HG02943 (cell line): ENCODE data around the gene ERLEC1.
"Not testable (repeated sequence)": the region's sequence is repeated elsewhere in the genome, so short reads cannot be mapped to it uniquely, and the experiment has no call there.

Source experiments
- ATAC-seq: cut with Tn5 transposase; IDR thresholded peaks from one replicate; pipeline ENCODE4 v1.9.1; 2021; ENCODE audit warnings: mild to moderate bottlenecking, low read depth, moderate library complexity; ENCODE audit not compliant: unreplicated experiment

Gene ERLEC1

GRCh38 chr2:53780056-53780455, 6.8 kb upstream of the ERLEC1 start:
- no peak for ATAC-seq

GRCh38 chr2:53782676-53783075, 4.2 kb upstream of the ERLEC1 start:
- ATAC-seq = no peak

DNA sequence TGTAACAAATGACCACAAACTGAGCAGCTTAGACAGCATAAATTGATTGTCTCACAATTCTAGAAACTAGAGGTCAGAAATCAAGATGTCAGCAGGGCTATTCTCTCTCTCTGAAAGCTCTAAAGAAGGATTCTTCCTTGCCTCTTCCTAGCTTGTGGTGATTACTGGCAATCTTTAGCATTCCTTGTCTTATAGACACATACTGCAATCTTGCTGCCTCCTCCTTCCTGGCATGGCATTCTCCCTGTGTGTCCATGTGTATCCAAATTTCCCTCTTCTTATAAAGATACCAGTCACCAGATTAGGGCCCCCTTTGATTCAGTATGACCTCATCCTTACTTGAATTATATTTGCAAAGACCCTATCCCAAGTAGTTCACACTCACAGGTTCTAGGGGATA, 2.4 kb upstream of the ERLEC1 start:
- ATAC-seq = no peak

DNA sequence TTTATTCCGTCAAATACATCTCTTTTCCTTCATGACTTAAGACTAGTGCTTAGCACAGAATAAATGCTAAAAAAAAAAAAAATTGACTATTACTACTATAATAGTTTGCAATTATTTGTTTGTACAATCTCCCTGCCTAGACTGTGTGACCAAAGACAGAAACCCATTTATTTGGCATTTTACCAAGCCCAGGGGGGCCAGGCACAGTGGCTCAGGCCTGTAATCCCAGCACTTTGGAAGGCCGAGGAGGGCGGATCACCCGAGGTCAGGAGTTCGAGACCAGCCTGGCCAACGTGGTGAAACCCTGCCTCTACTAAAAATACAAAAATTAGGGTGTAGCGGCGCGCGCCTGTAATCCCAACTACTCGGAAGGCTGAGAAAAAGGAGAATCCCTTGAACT, 1.5 kb upstream of the ERLEC1 start:
- ATAC-seq = no peak

DNA sequence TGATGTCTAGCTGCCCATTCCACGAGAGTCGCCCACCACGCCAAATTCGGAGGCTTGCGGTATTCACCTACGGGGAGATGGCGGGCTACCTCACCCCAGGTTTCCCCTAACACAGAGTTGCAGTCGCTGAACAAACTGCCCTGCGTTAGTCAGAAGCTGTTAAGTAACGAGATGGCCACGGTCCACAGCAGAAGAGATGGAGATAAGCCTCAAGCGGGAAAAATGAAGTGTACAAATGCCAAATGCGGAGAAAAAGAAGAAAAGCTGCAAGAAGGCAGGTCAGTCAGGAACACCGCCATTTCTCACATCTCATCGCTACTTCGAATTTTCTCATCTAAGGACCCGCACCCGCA, 516 bp upstream of the ERLEC1 start:
- ATAC-seq = peak; percentile 12

DNA sequence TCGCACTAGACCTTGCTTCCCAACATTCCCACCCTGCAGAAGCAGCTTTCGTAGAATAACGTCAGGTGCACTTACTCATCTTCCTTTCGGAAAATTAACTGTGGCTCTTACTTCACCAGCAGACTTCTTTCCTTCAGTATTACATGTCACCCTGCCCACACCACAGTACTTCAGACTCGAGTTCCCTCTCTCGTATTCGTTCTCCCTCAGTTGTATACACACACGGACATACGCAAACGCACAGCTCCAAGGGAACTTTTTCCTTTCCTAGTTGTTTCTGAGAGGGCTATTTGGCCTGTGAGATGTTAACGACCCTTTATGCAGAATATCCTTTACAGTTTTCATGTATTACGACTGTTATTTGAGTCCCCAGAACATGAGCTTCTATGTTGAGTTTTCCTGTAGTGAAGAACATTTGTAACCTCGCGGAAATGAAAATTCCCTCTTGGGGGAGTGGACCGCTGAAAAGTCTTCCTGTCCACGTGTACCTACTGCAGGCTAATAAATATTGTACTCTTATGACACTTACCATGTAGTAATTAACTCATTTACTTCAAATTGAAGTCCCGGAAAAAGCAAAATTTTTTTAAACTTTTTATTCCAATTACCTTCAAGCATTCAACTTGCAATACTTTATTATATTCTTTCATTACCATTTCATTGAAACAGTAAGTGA, 908 bp downstream of the ERLEC1 start:
- no peak for ATAC-seq

DNA sequence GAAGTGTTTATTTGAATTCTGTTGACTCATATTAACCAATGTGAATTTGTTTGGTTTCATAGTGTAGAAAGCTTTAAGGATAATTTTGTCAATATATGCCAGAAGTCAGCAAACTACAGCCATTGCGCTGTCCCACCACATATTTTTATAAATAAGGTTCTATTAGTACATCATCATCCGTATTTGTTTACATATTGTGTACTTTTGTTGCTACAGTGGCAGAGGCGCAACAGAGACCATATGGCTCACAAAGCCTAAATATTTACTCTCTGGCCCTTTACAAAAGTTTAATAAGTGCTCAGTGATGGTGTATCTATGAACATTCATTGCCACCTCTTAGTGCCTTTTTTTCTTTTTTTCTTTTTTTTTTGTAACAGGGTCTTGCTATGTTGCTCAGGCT, 6.4 kb downstream of the ERLEC1 start:
- no peak for ATAC-seq

- ATAC-seq = no peak
Observed at GRCh38 chr2:53793821-53794220, 7.0 kb downstream of the ERLEC1 start.

DNA sequence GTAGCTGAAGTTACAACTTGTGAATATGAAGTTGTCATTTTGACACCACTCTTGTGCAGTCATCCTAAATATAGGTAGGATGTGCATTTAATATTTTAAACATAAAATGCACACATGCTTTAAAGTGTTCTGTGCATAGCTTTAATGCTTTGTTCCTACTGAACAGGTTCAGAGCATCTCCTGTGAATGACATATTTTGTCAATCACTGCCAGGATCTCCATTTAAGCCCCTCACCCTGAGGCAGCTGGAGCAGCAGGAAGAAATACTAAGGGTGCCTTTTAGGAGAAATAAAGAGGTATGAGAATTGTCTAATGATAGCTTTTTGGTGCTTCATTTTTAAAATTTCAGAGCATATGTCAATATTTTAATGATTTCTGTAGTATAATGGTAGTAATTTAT, 14.7 kb downstream of the ERLEC1 start:
- no peak for ATAC-seq

GRCh38 chr2:53802617-53803151, 15.8 kb downstream of the ERLEC1 start:
- ATAC-seq = no peak

- ATAC-seq = no peak
Observed at GRCh38 chr2:53811601-53812000, 24.8 kb downstream of the ERLEC1 start.

DNA sequence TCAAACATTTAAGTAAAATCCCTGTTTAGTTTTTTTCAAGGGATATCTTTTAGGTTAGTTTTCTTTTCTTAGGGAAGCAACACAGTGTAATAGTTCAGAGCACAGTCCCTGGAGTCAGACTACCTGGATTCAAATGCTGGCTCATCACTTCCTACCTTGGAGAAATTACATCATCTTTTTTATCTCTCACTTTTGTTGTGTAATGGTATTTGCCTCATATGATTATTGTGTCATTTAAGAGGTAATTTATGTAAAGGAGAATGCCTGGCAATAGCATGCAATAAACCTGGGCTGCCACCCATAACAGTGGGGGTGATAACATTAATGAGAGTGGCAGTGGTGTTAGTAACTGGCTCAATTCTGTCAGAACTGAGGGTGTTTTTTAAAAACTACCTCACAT, 26.3 kb downstream of the ERLEC1 start:
- no peak for ATAC-seq

GRCh38 chr2:53818854-53819435, 32.1 kb downstream of the ERLEC1 start:
- ATAC-seq = no peak

DNA sequence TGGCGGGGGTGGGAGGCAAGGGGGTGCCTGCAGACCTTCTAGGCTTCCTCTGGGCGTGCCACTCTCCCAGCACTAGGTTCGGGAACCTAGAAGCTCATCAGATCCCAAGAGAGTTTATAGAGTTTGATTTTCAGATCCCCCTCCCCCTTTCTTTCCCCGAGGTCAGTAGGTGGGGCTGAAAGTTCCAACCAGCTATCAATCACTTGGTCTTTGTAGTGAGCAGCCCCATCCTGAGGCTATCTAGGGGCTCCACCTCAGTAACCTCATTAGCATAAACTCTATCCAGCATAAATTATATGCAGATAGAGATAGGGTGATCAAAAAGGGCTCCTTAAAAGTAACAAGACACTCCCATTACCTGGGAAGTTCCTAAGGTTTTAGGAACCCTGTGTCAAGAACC, 32.8 kb downstream of the ERLEC1 start:
- ATAC-seq = no peak

DNA sequence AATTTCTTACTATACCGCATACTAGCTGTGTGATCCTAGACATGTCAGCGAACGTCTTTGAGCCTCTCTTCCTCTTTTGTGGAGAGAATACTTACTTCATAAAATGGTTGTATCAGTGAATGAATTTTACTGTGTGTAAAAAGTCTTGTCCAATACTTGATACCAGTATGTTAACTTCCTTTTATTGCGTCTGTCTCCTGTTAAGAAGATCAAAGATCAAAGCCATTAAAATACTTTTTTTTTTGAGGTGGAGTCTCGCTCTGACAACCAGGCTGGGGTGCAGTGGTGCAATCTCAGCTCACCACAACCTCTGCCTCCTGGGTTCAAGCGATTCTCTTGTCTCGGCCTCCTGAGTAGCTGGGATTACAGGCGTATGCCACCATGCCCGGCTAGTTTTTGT, 33.2 kb downstream of the ERLEC1 start:
- no peak for ATAC-seq

GRCh38 chr2:53820711-53821110, 33.9 kb downstream of the ERLEC1 start:
- no peak for ATAC-seq

DNA sequence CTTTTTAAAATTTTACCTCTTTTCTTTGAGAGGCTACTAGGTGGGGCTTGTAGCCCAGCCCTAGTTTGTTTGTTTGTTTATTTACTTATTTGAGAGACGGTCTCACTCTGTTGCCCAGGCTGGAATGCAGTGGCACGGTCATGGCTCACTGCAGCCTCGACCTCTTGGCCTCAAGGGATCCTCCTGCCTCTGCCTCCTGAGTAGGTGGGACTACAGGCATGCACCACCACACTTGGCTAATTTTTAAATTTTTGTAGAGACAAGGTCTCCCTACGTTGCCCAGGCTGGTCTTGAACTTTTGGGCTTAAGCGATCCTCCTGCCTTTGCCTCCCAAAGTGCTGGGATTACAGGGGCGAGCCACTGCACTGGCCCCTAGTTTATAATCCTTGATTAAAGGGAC, 35.0 kb downstream of the ERLEC1 start:
- ATAC-seq = no peak

GRCh38 chr2:53823639-53824038, 36.8 kb downstream of the ERLEC1 start:
- ATAC-seq = not testable (repeated sequence)

- no peak for ATAC-seq
Observed at GRCh38 chr2:53826030-53826410, 39.2 kb downstream of the ERLEC1 start.

GRCh38 chr2:53826587-53827397, 39.9 kb downstream of the ERLEC1 start:
- no peak for ATAC-seq

GRCh38 chr2:53827398-53828175, 40.7 kb downstream of the ERLEC1 start:
- no peak for ATAC-seq
